ENCODE results near the gene CD99. TPM values are rescaled to one million over a fixed set of nuclear protein-coding genes. Genes with fewer than 3 reads are reported as not detected.

CD99 gene
- total and polyA plus RNA-seq, 2 of the 13 experiments (the other 11 are each of a cell fraction or from before 2014, with no cell fraction given): 78.8 to 111 TPM

- TF ChIP-seq MLLT10 (CRISPR knock-in tag; IDR thresholded peaks at IDR 0.05) (no peak), GATAD2A (CRISPR knock-in tag; IDR thresholded peaks at IDR 0.05) (peak; percentile 14; the same call in 1 of the 2 replicates), RFX5 (IDR thresholded peaks at IDR 0.05; ENCODE audit: low read depth, low read length) (no peak), ETS1 (CRISPR knock-in tag; IDR thresholded peaks at IDR 0.05) (no peak), IRF2 (CRISPR knock-in tag; IDR thresholded peaks at IDR 0.05) (no peak), KDM2A (CRISPR knock-in tag; IDR thresholded peaks at IDR 0.05; ENCODE audit: borderline replicate concordance, low read depth) (no peak), ZNF556 (CRISPR knock-in tag; IDR thresholded peaks at IDR 0.05; ENCODE audit: borderline replicate concordance) (no peak), MZF1 (CRISPR knock-in tag; IDR thresholded peaks at IDR 0.05; ENCODE audit: borderline replicate concordance) (no peak), ZNF275 (CRISPR knock-in tag; IDR thresholded peaks at IDR 0.05; ENCODE audit: borderline replicate concordance) (no peak), DPF2 (CRISPR knock-in tag; IDR thresholded peaks at IDR 0.05; ENCODE audit: borderline replicate concordance, low read depth) (no peak), REST (IDR thresholded peaks at IDR 0.05; ENCODE audit: borderline replicate concordance in 1 of 2, low read depth in 1 of 2, low read length in 2 of 2) (no peak), JDP2 (CRISPR knock-in tag; IDR thresholded peaks at IDR 0.05; ENCODE audit: borderline replicate concordance) (no peak), MTF2 (CRISPR knock-in tag; IDR thresholded peaks at IDR 0.05; ENCODE audit: borderline replicate concordance) (no peak), MTA3 (CRISPR knock-in tag; IDR thresholded peaks at IDR 0.05) (no peak), HNF4G (IDR thresholded peaks at IDR 0.05; ENCODE audit: borderline replicate concordance, low read depth, low read length) (peak; percentile 9; the same call in 1 of the 2 replicates), HNF4G (CRISPR knock-in tag; IDR thresholded peaks at IDR 0.05; ENCODE audit: borderline replicate concordance, low read depth) (no peak), TARDBP (CRISPR knock-in tag; IDR thresholded peaks at IDR 0.05) (no peak), AHR (CRISPR knock-in tag; IDR thresholded peaks at IDR 0.05) (no peak), ZFP37 (CRISPR knock-in tag; IDR thresholded peaks at IDR 0.05; ENCODE audit: borderline replicate concordance) (no peak), MIER3 (CRISPR knock-in tag; IDR thresholded peaks at IDR 0.05; ENCODE audit: borderline replicate concordance) (no peak), GATA4 (IDR thresholded peaks at IDR 0.05; ENCODE audit: borderline replicate concordance, low read depth) (no peak), ZEB1 (IDR thresholded peaks at IDR 0.05; ENCODE audit: insufficient replicate concordance, low read depth) (no peak)
These were observed 34.7 kb upstream of the CD99 start (continued) for GRCh38 chrX:2656257-2656836.

Measured in HepG2 (cell line).